NCI-H2107 treated with DMSO at 0.1 percent for 48 hours (cell line): ENCODE results near the gene MAN1A1.

ENCODE experiments used
- DNase-seq: peaks from one replicate; lab custom pipeline; 2025; ENCODE audit not compliant: unreplicated experiment; lab: John Stamatoyannopoulos, UW

MAN1A1 gene

GRCh38 chr6:119346936-119347335 lies 2.6 kb downstream of the MAN1A1 start:
- no peak for DNase-seq

GRCh38 chr6:119346450-119346849 lies 3.1 kb downstream of the MAN1A1 start:
- DNase-seq: no peak

GRCh38 chr6:119345114-119345513 lies 4.4 kb downstream of the MAN1A1 start:
- DNase-seq: no peak

GRCh38 chr6:119344306-119344705 lies 5.3 kb downstream of the MAN1A1 start:
- no peak for DNase-seq

- DNase-seq: no peak
These were observed 5.9 kb downstream of the MAN1A1 start for GRCh38 chr6:119343573-119344146.

- DNase-seq: no peak
These were observed 6.4 kb downstream of the MAN1A1 start for GRCh38 chr6:119343167-119343566.

- DNase-seq: no peak
These were observed 7.1 kb downstream of the MAN1A1 start for GRCh38 chr6:119342430-119342829.

- no peak for DNase-seq
These were observed 8.6 kb downstream of the MAN1A1 start for GRCh38 chr6:119340796-119341487.

- DNase-seq: no peak
These were observed 9.6 kb downstream of the MAN1A1 start for GRCh38 chr6:119339941-119340456.

- no peak for DNase-seq
These were observed 11.8 kb downstream of the MAN1A1 start for GRCh38 chr6:119337762-119338161.

- no peak for DNase-seq
These were observed 12.3 kb downstream of the MAN1A1 start for GRCh38 chr6:119337252-119337651.

GRCh38 chr6:119334535-119335264 lies 14.9 kb downstream of the MAN1A1 start:
- DNase-seq: no peak

- peak; percentile 7 for DNase-seq
These were observed 15.8 kb downstream of the MAN1A1 start for GRCh38 chr6:119333707-119334295.

- no peak for DNase-seq
These were observed 16.4 kb downstream of the MAN1A1 start for GRCh38 chr6:119333063-119333609.

GRCh38 chr6:119331663-119332286 lies 17.8 kb downstream of the MAN1A1 start:
- no peak for DNase-seq

- DNase-seq: no peak
These were observed 18.9 kb downstream of the MAN1A1 start for GRCh38 chr6:119330520-119331113.

GRCh38 chr6:119329794-119330180 lies 19.8 kb downstream of the MAN1A1 start:
- no peak for DNase-seq

GRCh38 chr6:119328892-119329793 lies 20.4 kb downstream of the MAN1A1 start:
- DNase-seq: no peak

GRCh38 chr6:119328254-119328653 lies 21.3 kb downstream of the MAN1A1 start:
- DNase-seq: no peak
